HG02571 (cell line): ENCODE measurements around the gene PRPF6.
"Not testable (repeated sequence)": the region's sequence is repeated elsewhere in the genome, so short reads cannot be mapped to it uniquely, and the experiment has no call there.

ENCODE experiments used
- ATAC-seq: cut with Tn5 transposase; IDR thresholded peaks from one replicate; pipeline ENCODE4 v1.9.1; 2021; ENCODE audit warnings: mild to moderate bottlenecking, moderate library complexity; ENCODE audit not compliant: unreplicated experiment

Gene PRPF6

GRCh38 chr20:64009811-64010387, 29.0 kb downstream of the PRPF6 start:
- ATAC-seq, result no peak

GRCh38 chr20:64010711-64011237, 29.8 kb downstream of the PRPF6 start:
- ATAC-seq, result no peak

GRCh38 chr20:64011366-64011779, 30.4 kb downstream of the PRPF6 start:
- no peak for ATAC-seq

- not testable (repeated sequence) for ATAC-seq
These were observed 31.6 kb downstream of the PRPF6 start for GRCh38 chr20:64012385-64013154.

- ATAC-seq, result no peak
These were observed 34.7 kb downstream of the PRPF6 start for GRCh38 chr20:64015635-64016034.

- ATAC-seq, result no peak
These were observed 40.4 kb downstream of the PRPF6 start for GRCh38 chr20:64021124-64021975.

GRCh38 chr20:64022671-64023360, 41.9 kb downstream of the PRPF6 start:
- no peak for ATAC-seq

- ATAC-seq, result no peak
These were observed 42.6 kb downstream of the PRPF6 start for GRCh38 chr20:64023361-64024140.

GRCh38 chr20:64024141-64024990, 43.4 kb downstream of the PRPF6 start:
- no peak for ATAC-seq

- no peak for ATAC-seq
These were observed 44.3 kb downstream of the PRPF6 start for GRCh38 chr20:64025101-64025825.

- ATAC-seq, result no peak
These were observed 45.0 kb downstream of the PRPF6 start for GRCh38 chr20:64025826-64026412.

GRCh38 chr20:64027981-64028685, 47.2 kb downstream of the PRPF6 start:
- ATAC-seq, result no peak

GRCh38 chr20:64029293-64030117, 48.6 kb downstream of the PRPF6 start:
- ATAC-seq, result no peak

- ATAC-seq, result no peak
These were observed 49.6 kb downstream of the PRPF6 start for GRCh38 chr20:64030371-64031134.

GRCh38 chr20:64031822-64032314, 50.9 kb downstream of the PRPF6 start:
- ATAC-seq, result no peak
